GM12872 (cell line): Measurements from ENCODE around the gene ADCY5.
A peak's percentile ranks its signal among the peaks of the same experiment; 100 is the strongest.

Source experiments
- CTCF ChIP-seq: IDR thresholded peaks from 3 replicates; pipeline ENCODE4 v1.5.1; 2011; ENCODE audit warnings: low read depth, mild to moderate bottlenecking, low read length, moderate library complexity; ENCODE audit not compliant: insufficient read depth

ADCY5 gene

DNA sequence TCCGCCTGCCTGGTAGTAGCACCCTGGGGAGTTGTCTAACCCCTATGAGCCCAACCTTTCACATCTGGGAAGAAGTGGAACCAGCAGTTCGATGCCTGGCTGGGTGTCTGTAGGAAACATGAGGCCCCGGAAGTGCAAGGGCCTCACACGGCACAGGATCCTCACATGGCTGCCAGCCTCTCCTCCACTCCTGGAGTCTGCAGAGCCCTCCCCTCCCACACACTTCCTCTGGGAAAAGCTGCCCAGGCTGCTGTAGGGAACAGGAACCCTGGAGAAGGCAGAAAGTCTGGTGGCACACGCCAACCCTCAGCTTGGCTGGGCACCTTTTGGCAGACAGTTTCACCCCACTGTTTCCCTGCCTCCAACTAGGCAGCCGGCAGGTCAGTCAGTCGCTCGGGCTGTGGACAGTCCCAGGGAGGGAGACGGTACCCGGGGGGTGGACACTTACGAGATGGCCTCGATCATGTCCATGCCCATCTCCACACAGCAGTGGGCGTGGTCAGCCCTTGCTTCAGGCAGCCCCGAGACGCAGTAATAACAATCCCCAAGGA lies 118.4 kb downstream of the ADCY5 start:
- TF ChIP-seq CTCF = no peak

- no peak for TF ChIP-seq CTCF
Measured at GRCh38 chr3:123329636-123330340, 119.1 kb downstream of the ADCY5 start.

- TF ChIP-seq CTCF = peak; percentile 91
Measured at GRCh38 chr3:123328851-123329635, 119.8 kb downstream of the ADCY5 start.

- TF ChIP-seq CTCF = no peak
Measured at GRCh38 chr3:123327956-123328850, 120.7 kb downstream of the ADCY5 start.

DNA sequence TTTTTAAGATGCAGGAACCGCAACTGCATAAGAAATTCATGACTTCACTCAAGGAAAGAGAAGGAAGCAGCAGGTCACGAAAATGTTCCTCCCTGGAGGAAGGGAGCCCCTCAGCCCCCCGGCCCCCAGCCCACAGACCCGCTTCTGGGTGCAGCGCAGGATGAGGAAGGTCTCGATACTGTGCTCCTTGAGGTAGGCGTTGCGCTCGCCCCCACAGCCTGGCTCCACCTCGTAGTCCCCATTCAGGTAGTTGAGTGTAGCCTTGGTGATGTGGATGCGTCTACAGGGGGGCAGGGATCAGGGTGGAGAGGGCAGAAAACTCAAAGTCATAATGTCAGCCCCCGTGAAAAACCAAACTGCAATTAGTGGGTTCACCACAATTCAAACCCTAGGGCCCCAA lies 121.4 kb downstream of the ADCY5 start:
- TF ChIP-seq CTCF = no peak

DNA sequence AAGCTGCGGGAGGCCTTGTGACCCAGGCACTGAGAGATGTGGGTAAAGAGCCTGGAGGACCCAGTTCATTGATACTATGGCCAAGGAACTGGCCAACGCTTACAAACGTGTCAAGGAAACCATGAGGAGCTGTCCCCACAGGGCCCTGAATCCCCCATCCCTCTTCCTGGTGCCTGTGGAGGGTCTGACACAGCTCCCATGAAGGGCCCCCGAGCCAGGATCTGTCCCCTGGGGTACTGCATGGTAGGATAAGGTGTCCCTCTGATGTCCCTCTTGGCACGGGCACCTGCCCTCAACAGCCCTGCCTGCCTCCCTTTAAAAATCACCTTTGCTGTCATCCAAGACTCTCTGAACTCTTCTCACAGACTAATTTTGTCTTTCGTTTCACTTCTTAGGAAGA lies 122.4 kb downstream of the ADCY5 start:
- no peak for TF ChIP-seq CTCF

DNA sequence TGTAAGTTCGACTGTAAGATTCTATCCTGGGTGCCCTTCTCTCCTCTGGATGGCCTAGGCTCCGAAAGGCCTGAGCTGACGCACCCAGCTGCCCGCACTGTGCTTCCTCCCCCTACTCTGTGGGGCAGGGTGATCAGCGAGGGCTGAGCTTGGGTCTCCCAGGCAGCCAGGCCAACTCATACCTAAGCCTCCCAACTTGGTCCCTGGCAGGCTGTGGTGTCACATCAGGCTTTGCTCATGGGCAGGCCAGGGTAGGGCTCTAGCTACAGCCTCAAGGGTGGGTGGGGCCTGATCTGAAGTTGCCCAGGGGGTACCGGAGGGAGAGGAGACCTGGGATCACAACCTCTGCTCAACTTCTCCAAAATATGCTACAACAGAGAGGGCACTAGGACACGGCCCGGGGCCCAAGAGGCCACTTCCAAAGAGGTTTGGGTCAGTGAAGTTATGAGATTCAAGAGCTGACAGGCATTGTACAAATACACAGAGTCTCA lies 123.1 kb downstream of the ADCY5 start:
- no peak for TF ChIP-seq CTCF
